NCI-H2029 (cell line): ENCODE data around the gene BAAT.

Experiments used
- DNase-seq: peaks from one replicate; lab custom pipeline; 2025; lab: John Stamatoyannopoulos, UW

BAAT gene

GRCh38 chr9:101398068-101398929, 13.5 kb upstream of the BAAT start, which contains the start of the genes MRPL50 and ZNF189:
Gene MRPL50, minus strand, starts transcription at chr9:101398618. Its CDS starts 26 bp downstream, at chr9:101398592.
Gene ZNF189, plus strand, starts transcription at chr9:101398851. Its CDS starts 306 bp downstream, at chr9:101399157.
- peak; percentile 97 for DNase-seq

- DNase-seq, result no peak
Measured at GRCh38 chr9:101397746-101398067, 12.9 kb upstream of the BAAT start.

DNA sequence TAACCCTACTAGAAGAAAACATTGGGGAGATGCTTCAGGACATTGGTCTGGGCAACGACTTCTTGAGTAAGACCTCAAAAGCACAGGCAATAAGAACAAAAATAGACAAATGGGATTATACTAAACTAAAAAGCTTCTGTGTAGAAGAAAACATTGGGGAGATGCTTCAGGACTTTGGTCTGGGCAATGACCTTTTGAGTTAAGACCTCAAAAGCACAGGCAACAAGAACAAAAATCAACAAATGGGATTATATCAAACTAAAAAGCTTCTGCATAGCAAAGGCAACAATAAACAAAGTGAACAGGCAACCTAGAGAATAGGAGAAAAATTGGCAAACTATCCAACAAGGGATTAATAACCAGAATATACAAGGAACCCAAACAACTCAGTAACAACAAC, 9.9 kb upstream of the BAAT start:
- no peak for DNase-seq

DNA sequence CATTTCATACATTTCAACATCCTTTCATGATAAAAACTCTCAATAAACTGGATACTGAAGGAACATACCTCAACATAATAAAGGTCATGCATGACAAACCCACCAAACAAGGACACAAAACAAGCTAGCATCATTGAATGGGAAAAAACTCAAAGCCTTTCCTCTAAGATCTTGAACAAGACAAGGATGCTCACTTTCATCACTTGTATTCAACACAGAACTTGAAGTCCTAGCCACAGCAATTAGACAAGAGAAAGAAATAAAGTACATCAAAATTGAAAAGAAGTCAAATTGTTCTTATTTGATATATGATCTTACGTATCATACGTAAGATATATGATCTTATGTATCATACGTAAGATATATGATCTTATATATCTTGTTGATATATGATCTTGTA, 8.3 kb upstream of the BAAT start:
- DNase-seq, result no peak

- peak; percentile 53 for DNase-seq
Measured at GRCh38 chr9:101388507-101388993, 3.7 kb upstream of the BAAT start.

DNA sequence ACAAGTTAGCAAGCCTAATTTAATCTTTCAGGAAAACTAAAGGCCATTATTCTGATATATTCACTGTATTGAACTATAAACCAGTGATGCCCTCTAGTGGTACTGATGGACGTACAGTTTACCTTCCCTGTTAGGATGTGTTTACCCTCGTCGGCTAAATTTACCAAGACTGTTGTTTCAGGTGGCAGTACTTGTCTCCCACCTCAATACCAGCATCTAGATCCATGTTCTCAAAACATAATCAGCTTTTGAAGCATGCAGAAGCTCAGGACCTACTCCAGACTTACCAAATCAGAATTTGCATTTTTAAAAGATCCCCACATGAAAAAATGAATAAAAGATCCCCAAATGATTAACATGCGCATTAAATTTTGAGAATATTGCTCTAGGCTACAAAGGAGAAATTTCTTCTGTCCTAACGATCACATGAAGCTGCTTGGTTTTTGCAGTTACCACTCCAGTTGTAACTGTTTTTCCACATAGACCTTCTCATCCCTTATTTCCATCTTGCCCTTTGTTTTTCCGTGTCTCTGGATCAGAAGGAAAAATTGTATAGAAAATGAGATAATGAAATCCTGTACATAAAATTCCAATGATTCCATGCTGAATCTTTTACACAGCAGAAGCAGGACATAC, 3.2 kb upstream of the BAAT start:
- peak; percentile 84 for DNase-seq

DNA sequence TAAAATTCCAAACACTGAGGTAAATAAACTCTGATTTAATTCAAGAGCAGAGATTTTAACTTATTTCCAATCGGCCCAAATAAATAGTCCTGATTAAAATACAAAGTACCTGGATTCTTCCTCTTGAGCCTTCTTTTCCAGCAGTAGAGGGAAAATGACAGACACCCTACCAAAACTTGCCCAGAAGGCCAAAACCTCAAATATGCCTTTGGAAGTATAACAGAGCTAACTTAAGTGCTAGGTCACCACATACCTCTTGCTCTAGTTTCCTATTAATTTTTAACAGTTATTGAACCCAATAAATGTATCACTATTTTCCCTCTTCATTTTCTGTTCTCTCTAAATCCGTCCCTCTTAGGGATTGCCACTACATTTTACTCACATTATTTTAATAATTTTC, 1.4 kb downstream of the BAAT start:
- DNase-seq, result no peak

GRCh38 chr9:101381833-101382342, 2.9 kb downstream of the BAAT start:
- DNase-seq, result no peak

GRCh38 chr9:101381118-101381517, 3.7 kb downstream of the BAAT start:
- DNase-seq, result no peak

- DNase-seq, result no peak
Measured at GRCh38 chr9:101380295-101380694, 4.5 kb downstream of the BAAT start.

DNA sequence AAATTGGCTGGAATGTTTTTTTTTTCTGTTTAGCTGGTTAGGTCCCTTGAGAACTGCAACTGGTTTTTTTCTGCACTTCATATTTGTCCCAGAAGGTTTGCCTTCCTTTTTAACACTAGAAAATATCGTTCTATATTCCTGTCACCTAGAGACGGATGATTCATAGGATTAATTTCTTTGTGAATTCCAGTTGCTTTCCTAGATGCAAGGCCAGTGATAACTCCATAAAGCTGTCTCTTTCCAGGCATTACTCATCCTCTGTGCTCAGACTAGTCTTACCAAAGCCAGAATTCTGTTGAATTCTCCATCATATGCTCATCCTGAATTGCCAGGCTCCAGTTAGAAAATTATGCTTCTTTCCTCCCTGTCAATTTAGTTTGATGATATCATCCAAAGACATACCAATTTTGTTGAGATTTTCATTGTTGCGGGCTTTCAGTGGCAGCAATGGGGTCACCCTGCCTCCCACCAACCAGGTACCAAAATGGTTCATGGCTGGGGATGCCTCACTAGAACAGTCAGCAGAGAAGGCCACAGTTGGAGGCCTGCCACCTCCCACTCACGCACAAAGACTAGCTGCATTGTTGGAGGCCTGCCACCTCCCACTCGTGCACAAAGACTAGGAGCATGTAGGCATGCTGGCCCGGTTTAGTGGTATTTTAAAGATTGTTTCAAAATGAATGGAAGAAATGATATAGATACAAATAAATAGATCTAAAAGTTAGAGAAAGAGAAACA, 8.5 kb downstream of the BAAT start:
- DNase-seq, result no peak

DNA sequence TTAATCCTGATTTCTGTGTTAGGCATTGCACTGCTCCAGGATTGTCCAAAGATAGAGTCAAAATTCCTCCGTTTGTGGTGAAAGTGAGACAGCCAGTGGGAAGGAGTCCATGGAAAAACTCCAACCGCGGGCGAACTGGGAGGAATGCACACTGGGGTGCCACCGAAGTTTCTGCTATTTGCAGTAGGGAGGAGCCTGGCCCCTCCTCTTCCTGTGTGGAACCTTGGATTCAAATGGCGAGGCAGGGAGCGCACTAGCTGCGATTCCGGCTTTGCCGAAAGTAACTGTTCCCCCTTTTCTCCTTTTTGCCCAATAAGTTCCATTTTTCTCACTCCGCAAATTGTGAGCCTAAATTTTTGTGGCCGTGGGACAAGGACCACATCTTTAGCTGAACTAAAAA, 9.3 kb downstream of the BAAT start:
- no peak for DNase-seq

- DNase-seq, result no peak
Measured at GRCh38 chr9:101372327-101373118, 12.3 kb downstream of the BAAT start.

- DNase-seq, result no peak
Measured at GRCh38 chr9:101371813-101372212, 13.0 kb downstream of the BAAT start.

DNA sequence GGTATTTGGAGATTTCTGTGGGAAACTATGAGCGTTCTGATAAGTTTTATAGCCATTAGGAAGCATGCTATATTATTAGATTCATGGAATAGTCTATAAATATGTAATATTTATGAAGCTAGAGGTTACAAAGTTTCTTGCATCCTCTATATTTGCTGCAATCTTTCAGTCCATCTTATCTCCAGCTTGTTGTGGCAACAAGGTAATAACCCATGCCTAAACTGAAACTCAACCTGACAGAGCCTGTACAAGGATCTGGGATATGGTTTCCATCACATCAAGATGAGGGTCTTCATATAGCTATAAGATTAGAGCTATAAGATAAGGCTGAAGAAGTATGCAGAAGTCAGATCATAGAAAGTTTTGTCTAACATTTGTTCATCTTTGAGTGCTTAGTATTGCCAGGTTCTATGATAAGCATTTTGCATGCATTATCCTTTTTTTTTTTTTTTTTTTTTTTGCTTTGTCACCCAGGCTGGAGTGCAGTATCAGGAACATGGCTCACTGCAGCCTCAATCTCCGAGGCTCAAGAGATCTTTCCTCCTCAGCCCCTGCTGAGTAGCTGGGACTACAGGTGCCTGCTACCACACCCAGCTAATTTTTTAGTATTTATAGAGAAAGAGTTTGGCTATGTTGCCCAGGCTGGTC, 14.8 kb downstream of the BAAT start:
- DNase-seq, result no peak

DNA sequence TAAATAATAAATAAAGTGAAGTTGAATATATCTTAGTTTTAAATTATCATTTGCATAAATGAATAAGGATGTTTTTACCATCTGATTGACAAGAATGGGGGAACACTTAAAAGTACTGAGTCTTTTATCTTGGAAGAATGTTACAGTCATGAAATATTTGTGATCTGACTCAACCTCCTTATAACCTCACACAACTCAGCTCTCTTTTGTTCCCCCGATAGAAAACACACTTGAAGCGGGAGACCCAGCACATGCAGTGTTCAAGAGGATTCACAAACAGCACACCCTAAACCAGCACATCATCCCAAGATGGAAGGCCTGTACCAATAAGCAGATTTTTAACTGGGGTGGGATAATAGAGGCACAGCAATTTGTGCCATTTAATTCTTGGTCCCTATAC, 15.5 kb downstream of the BAAT start:
- DNase-seq, result no peak

DNA sequence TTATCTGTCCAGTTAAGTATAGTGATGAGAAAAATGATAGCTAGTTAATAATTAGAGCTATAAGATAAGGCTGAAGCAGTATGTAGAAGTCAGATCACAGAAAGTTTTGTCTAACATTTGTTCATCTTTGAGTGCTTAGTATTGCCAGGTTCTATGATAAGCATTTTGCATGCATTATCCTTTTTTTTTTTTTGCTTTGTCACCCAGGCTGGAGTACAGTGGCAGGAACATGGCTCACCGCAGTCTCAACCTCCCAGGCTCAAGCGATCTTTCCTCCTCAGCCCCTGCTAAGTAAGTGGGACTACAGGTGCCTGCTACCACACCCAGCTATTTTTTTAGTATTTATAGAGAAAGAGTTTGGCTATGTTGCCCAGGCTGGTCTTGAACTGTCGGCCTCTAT, 17.5 kb downstream of the BAAT start:
- DNase-seq, result no peak

DNA sequence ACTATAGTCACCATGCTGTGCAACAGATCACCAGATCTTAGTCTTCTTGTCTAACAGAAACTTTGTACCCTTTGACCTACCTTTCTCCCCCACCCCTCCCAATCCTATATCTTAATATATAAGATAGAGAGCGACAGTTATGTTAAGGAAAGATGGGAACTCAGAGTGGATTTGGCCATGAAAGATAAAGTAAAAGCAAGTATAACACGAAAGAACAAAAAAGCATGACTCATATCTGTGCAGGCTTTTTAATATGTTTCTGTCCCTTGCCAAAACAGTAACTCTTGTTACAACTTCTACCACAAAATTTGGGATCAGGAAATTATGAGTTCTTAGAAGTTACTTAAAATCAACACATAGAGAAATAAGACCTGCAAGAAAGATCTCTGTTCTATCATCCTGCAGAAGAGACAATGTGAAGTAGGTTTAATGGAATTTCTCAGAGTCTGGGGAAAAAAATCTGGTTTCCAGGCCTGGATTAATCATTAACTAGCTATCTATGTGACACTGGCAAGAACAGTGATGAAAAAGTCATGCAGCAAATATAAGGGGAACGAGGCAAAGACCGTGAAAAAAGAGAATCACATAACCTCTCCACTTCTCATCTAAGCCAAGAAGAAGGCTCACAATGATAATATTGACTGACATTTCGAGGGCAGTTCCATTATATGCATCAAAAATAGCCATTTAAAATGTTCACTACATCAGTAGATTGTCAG, 18.6 kb downstream of the BAAT start:
- DNase-seq, result no peak

- no peak for DNase-seq
Measured at GRCh38 chr9:101365181-101365580, 19.6 kb downstream of the BAAT start.

DNA sequence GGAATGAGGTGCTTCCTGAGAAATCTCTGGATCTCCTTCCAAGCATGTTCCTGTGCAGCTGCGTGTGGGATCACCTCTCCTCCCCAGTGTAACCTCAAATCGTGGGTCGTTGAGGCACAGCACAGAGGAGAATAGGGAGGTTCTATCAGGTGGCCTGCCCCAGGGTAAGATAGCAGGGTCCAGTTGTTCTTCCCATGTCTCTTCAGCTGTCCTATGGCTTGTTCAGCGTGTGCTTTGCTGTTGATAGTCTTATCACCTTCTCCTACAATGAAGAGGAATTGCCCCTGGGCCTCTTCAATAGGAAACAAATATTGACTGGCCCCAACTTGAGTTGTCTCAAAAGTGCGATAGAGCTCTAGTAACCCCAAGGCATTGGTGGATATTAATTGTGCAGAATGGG, 22.4 kb downstream of the BAAT start:
- no peak for DNase-seq
